PC-3 (cell line): ENCODE results near the gene KCNH1. TPM values are rescaled to one million over a fixed set of nuclear protein-coding genes. Genes with fewer than 3 reads are reported as not detected.

ENCODE experiments used
- ATAC-seq: fragments of 200-7000 bp; cut with Tn5 transposase; 2 replicates; pipeline ENCODE4 v1.9.1; 2020; ENCODE audit warnings: mild to moderate bottlenecking, moderate library complexity
- BruUV-seq: library from RNA; stranded (reverse); fragments of 400-500 nt; replicated peaks from 2 replicates; lab custom pipeline; 2021; lab: Mats Ljungman, UMichigan
- CTCF ChIA-PET: fragments of 300-600 bp; sonication (Branson Sonifier 250); formaldehyde crosslinking; loops from one replicate; lab custom pipeline; 2022; ENCODE audit warnings: antibody characterized with exemption; lab: Charles Lee
- POLR2A ChIA-PET: fragments of 300-600 bp; sonication (Branson Sonifier 250); formaldehyde crosslinking; loops from one replicate; lab custom pipeline; 2022; ENCODE audit warnings: antibody characterized with exemption; ENCODE audit not compliant: unreplicated experiment; lab: Charles Lee
- DNase-seq: peaks from one replicate; pipeline ENCODE4 v3.0.0-alpha.2; 2015
- H2AFZ ChIP-seq: fragments of 300-600 bp; sonication (generic); 2 replicates; pipeline ENCODE4 v1.6.0; 2016; ENCODE audit warnings: antibody characterized with exemption, low read length
- H3F3A ChIP-seq: fragments of 300-600 bp; sonication (generic); one replicate; pipeline ENCODE4 v1.6.0; 2017; ENCODE audit warnings: antibody characterized with exemption, low read length, control low read depth, mild to moderate bottlenecking; ENCODE audit not compliant: unreplicated experiment
- H3K27ac ChIP-seq: fragments of 300-600 bp; sonication (generic); 2 replicates; pipeline ENCODE4 v1.5.1; 2016; ENCODE audit warnings: mild to moderate bottlenecking, low read length
- H3K27me3 ChIP-seq: fragments of 300-600 bp; sonication (generic); 2 replicates; pipeline ENCODE4 v1.6.1; 2016; ENCODE audit warnings: low read length, mixed read lengths
- H3K36me3 ChIP-seq: fragments of 300-600 bp; sonication (generic); 2 replicates; pipeline ENCODE4 v1.6.1; 2016; ENCODE audit warnings: low read depth, mixed run types, low read length, mixed read lengths
- H3K4me1 ChIP-seq: fragments of 300-600 bp; sonication (generic); 2 replicates; pipeline ENCODE4 v1.5.1; 2016; ENCODE audit warnings: low read length; ENCODE audit not compliant: insufficient read depth
- H3K4me2 ChIP-seq: fragments of 300-600 bp; sonication (generic); 2 replicates; pipeline ENCODE4 v1.6.0; 2016; ENCODE audit warnings: low read length
- H3K4me3 ChIP-seq: fragments of 300-600 bp; sonication (generic); 2 replicates; pipeline ENCODE4 v1.5.1; 2016; ENCODE audit warnings: mild to moderate bottlenecking, low read length, mixed read lengths
- H3K79me2 ChIP-seq: fragments of 300-600 bp; sonication (generic); 2 replicates; pipeline ENCODE4 v1.6.1; 2017; ENCODE audit warnings: low read length, mixed read lengths
- H3K9ac ChIP-seq: fragments of 300-600 bp; sonication (generic); 2 replicates; pipeline ENCODE4 v1.6.0; 2016; ENCODE audit warnings: mild to moderate bottlenecking, low read length
- H3K9me2 ChIP-seq: fragments of 300-600 bp; sonication (generic); replicated peaks from 2 replicates; pipeline ENCODE4 v1.6.1; 2016; ENCODE audit warnings: mixed run types, low read length, mixed read lengths
- H3K9me3 ChIP-seq: fragments of 300-600 bp; sonication (generic); 2 replicates; pipeline ENCODE4 v1.6.1; 2016; ENCODE audit warnings: low read length, mixed read lengths
- H4K20me1 ChIP-seq: fragments of 300-600 bp; sonication (generic); 2 replicates; pipeline ENCODE4 v1.6.1; 2016; ENCODE audit warnings: low read length, mixed read lengths
- EZH2 ChIP-seq: fragments of 300-600 bp; sonication (generic); IDR thresholded peaks from one replicate; pipeline ENCODE4 v1.6.1; 2017; ENCODE audit warnings: antibody characterized with exemption, mild to moderate bottlenecking, low read length; ENCODE audit not compliant: unreplicated experiment
- EZH2phosphoT487 ChIP-seq: fragments of 300-600 bp; sonication (generic); IDR thresholded peaks from 2 replicates; pipeline ENCODE4 v1.6.1; 2018; ENCODE audit warnings: mild to moderate bottlenecking, antibody characterized with exemption, low read length, borderline replicate concordance
- intact Hi-C: fragments of 100-400 bp; cut with micrococcal nuclease; formaldehyde crosslinking; loops from 2 replicates; pipeline ENCODE4 v1.9.0; 2023
- total RNA-seq: library from RNA; depleted of rRNA; stranded (reverse); fragments of >200 nt; gene quantifications from 2 replicates; pipeline ENCODE4 v1.2.3, GENCODE V29; 2014
- TF ChIP-seq, protein P1 (sequence below): fragments of 300-600 bp; sonication (generic); conservative IDR thresholded peaks from 2 replicates; pipeline ENCODE4 v1.5.1; 2017; ENCODE audit warnings: antibody characterized with exemption, low read depth, mild to moderate bottlenecking, low read length

The KCNH1 gene
- total RNA-seq, 1 experiment from 2014 or later: not detected

DNA sequence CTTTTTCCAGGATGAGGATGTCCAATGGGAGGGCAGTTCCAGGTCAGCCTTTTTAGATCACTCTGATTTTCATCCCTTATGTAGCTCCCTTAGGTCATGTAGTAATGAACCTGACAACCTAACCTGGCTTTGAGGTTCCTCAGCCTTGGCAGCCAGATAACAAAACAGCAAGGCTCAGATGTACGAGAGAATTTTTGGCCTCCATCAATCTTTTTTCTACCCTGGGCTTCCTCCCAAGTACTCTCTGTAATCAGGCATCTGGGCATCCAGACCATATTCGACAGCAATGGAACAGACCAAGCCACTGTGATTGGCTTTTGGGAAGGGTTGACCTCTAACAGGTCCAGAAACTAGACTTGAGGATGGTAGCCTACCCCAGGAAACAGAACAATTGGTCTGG, 38.6 kb downstream of the KCNH1 start:
- Histone ChIP-seq H3K4me2 (no peak overlapping the region), H3K27ac (no peak overlapping the region), H3K4me1 (no peaks in the 10 kb centered on the region), H3K36me3 (no peaks in the 10 kb centered on the region), H3K9me2 (no peaks in the 10 kb centered on the region), H3K9me3 (no peaks in the 10 kb centered on the region), H4K20me1 (no peaks in the 10 kb centered on the region), H3K4me3 (no peak overlapping the region), H3K27me3 (peaks cover 66% of the 10 kb centered on the region), H3K79me2 (no peaks in the 10 kb centered on the region), H2AFZ (no peak overlapping the region), H3F3A (no peaks in the 10 kb centered on the region), H3K9ac (no peak overlapping the region)
- BruUV-seq: no TSS peak
- TF ChIP-seq, protein P1, sequence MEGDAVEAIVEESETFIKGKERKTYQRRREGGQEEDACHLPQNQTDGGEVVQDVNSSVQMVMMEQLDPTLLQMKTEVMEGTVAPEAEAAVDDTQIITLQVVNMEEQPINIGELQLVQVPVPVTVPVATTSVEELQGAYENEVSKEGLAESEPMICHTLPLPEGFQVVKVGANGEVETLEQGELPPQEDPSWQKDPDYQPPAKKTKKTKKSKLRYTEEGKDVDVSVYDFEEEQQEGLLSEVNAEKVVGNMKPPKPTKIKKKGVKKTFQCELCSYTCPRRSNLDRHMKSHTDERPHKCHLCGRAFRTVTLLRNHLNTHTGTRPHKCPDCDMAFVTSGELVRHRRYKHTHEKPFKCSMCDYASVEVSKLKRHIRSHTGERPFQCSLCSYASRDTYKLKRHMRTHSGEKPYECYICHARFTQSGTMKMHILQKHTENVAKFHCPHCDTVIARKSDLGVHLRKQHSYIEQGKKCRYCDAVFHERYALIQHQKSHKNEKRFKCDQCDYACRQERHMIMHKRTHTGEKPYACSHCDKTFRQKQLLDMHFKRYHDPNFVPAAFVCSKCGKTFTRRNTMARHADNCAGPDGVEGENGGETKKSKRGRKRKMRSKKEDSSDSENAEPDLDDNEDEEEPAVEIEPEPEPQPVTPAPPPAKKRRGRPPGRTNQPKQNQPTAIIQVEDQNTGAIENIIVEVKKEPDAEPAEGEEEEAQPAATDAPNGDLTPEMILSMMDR: no peak
- TF ChIP-seq EZH2phosphoT487 (no peak), EZH2 (no peak)
- intact Hi-C loops: no loop called here
- ChIA-PET POLR2A (no interaction called here), CTCF (no interaction called here)
- ATAC-seq (no peak), DNase-seq (no peak)

DNA sequence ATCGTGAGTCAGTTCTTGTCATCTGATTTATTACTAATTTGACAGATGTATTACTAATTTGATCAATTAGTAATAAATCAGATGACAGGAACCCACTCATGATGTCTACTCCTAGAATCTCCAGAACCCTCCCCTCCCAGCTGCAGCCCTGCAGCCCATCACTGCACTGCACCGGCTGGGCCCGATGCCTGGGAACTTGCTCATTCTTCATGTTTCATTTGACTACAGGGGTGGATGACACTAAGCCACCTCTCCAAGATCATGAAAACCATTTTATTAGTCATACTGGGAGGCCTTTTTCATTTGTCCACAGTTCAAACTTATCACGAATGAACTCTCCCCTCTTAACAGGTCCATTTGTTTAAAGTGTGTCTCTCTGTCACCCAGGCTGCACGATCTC, 41.0 kb downstream of the KCNH1 start:
- no peak for DNase-seq
- Histone ChIP-seq H4K20me1 (no peaks in the 10 kb centered on the region), H3K4me1 (no peaks in the 10 kb centered on the region), H3K27ac (no peak overlapping the region), H3K9me3 (no peaks in the 10 kb centered on the region), H3K4me3 (no peak overlapping the region), H3K79me2 (no peaks in the 10 kb centered on the region), H3K9me2 (no peaks in the 10 kb centered on the region), H2AFZ (no peak overlapping the region), H3K36me3 (no peaks in the 10 kb centered on the region), H3K9ac (no peak overlapping the region), H3K4me2 (no peak overlapping the region), H3F3A (no peaks in the 10 kb centered on the region), H3K27me3 (peaks cover 61% of the 10 kb centered on the region)
- POLR2A ChIA-PET: no interaction called here
- ATAC-seq: no peak
- intact Hi-C loops: no loop called here
- no TSS peak for BruUV-seq
- CTCF ChIA-PET: no interaction called here
- TF ChIP-seq EZH2: no peak
- TF ChIP-seq, protein P1: no peak
- no peak for TF ChIP-seq EZH2phosphoT487

GRCh38 chr1:211091867-211092266, 42.1 kb downstream of the KCNH1 start:
- Histone ChIP-seq H3F3A (no peaks in the 10 kb centered on the region), H4K20me1 (no peaks in the 10 kb centered on the region), H3K27me3 (peaks cover 59% of the 10 kb centered on the region), H3K4me1 (no peaks in the 10 kb centered on the region), H3K27ac (no peak overlapping the region), H3K79me2 (no peaks in the 10 kb centered on the region), H3K4me2 (no peak overlapping the region), H3K9ac (no peak overlapping the region), H3K36me3 (no peaks in the 10 kb centered on the region), H3K4me3 (no peak overlapping the region), H3K9me2 (no peaks in the 10 kb centered on the region), H3K9me3 (no peaks in the 10 kb centered on the region), H2AFZ (no peak overlapping the region)
- ChIA-PET POLR2A (no interaction called here), CTCF (no interaction called here)
- no peak for TF ChIP-seq EZH2phosphoT487
- TF ChIP-seq, protein P1: no peak
- TF ChIP-seq EZH2: no peak
- intact Hi-C loops: no loop called here
- ATAC-seq (no peak), DNase-seq (no peak)
- no TSS peak for BruUV-seq
